Kidney (tissue), 14 donors: Measurements from ENCODE around the gene RAB11FIP3. TPM values are rescaled to one million over a fixed set of nuclear protein-coding genes. Genes with fewer than 3 reads are reported as not detected.
A peak's percentile ranks its signal among the peaks of the same experiment; 100 is the strongest.

Experiments used
- DNase-seq, 5 donors: peaks; one replicate each; pipeline ENCODE4 v3.0.0-alpha.2; 2013 to 2020
- FAIRE-seq: peaks from 2 replicates; lab custom pipeline; 2012; peaks lifted over from hg19 to GRCh38; lab: Jason Lieb, UNC
- H3K27ac ChIP-seq, 2 donors: one replicate each; pipeline ENCODE4 v1.7.0; 2013; ENCODE audit warnings: low read depth in 2 of 2, low read length in 2 of 2, inconsistent platforms in 1 of 2
- H3K27me3 ChIP-seq: one replicate; pipeline ENCODE4 v1.7.1; 2013; ENCODE audit warnings: low read length, inconsistent platforms; ENCODE audit not compliant: control insufficient read depth, insufficient read depth
- H3K36me3 ChIP-seq, 3 donors: one replicate each; pipeline versions ENCODE4 v1.7.0 to v1.7.1; 2013; ENCODE audit warnings: low read length in 3 of 3, control low read depth in 1 of 3, inconsistent platforms in 1 of 3; ENCODE audit not compliant: insufficient read depth in 3 of 3, control insufficient read depth in 2 of 3
- H3K4me1 ChIP-seq, 3 donors: one replicate each; pipeline versions ENCODE4 v1.7.0 to v1.7.1; 2013; ENCODE audit warnings: low read length in 3 of 3, inconsistent platforms in 1 of 3, low read depth in 1 of 3; ENCODE audit not compliant: control insufficient read depth in 2 of 3, insufficient read depth in 2 of 3
- H3K4me3 ChIP-seq, 3 donors: one replicate each; pipeline versions ENCODE4 v1.7.0 to v1.8.1; 2013; ENCODE audit warnings: low read length in 3 of 3, control low read depth in 1 of 3, inconsistent platforms in 1 of 3
- H3K9ac ChIP-seq, 3 donors: one replicate each; pipeline versions ENCODE4 v1.7.0 to v1.7.1; 2013; ENCODE audit warnings: low read length in 3 of 3, control low read depth in 1 of 3, inconsistent platforms in 1 of 3
- H3K9me3 ChIP-seq, 3 donors: one replicate each; pipeline versions ENCODE4 v1.7.0 to v1.7.1; 2013; ENCODE audit warnings: low read length in 3 of 3, control low read depth in 1 of 3, inconsistent platforms in 1 of 3; ENCODE audit not compliant: control insufficient read depth in 2 of 3, insufficient read depth in 1 of 3
- CTCF ChIP-seq: IDR thresholded peaks from 3 replicates; pipeline ENCODE4 v1.5.1; 2012; ENCODE audit warnings: mild to moderate bottlenecking, moderate library complexity, borderline replicate concordance; ENCODE audit not compliant: insufficient read depth; ENCODE audit errors: extremely low read depth
- intact Hi-C: fragments of 100-400 bp; cut with DNase I; formaldehyde crosslinking; loops from one replicate; pipeline ENCODE4 v1.11.1; 2022
- polyA plus RNA-seq: library from polyadenylated mRNA; stranded (reverse); fragments of 350-450 nt; fragmentation: Illumina TruSeq; extraction: RNeasy Lipid Tissue Mini Kit (QIAGEN cat#74804); gene quantifications from one replicate; pipeline ENCODE4 v1.2.3, GENCODE V29; 2014; ENCODE audit warnings: low read depth, low replicate concordance; ENCODE audit not compliant: insufficient read depth
- total RNA-seq: library from RNA; stranded (reverse); fragmentation: NEBNext Ultra II Directional; extraction: Animal tissue kit (Norgen Biotek cat#: 25700); gene quantifications from one replicate; pipeline ENCODE4 v1.2.1, GENCODE V29; 2021
- donor health status: control.
- donor health status: control.
- donor health status: control.
- donor health status: control.
- donor health status: control.
- donor health status: DM: yes; HTN: yes; CAD: no.
- donor health status: Normal renal cell carcinoma (clear cell type).

Gene RAB11FIP3
- total and polyA plus RNA-seq, 2 donors from 2014 or later: 84.9 to 162 TPM

GRCh38 chr16:424033-424622 lies 1.3 kb upstream of the RAB11FIP3 start:
- FAIRE-seq (no peak), DNase-seq (no peak)
- peak overlapping the region in 1 of 2 donors; percentile 95 for H3K27ac ChIP-seq
- no peak for TF ChIP-seq CTCF
- peak overlapping the region in 2 of 3 donors; percentile 76 for H3K4me3 ChIP-seq
- no peaks in the 10 kb centered on the region for H3K36me3 ChIP-seq
- H3K9me3 ChIP-seq: no peaks in the 10 kb centered on the region
- peaks cover 0 to 17% (median 15%) of the 10 kb centered on the region in 3 donors for H3K4me1 ChIP-seq
- peak overlapping the region in 1 of 3 donors; percentile 86 for H3K9ac ChIP-seq
- intact Hi-C loops: no loop called here
- no peaks in the 10 kb centered on the region for H3K27me3 ChIP-seq

GRCh38 chr16:424623-425081 lies 797 bp upstream of the RAB11FIP3 start:
- Histone ChIP-seq H3K4me3 (peak overlapping the region in 2 of 3 donors; percentile 76), H3K9ac (peak overlapping the region in 2 of 3 donors; percentile 86 to 92), H3K9me3 (no peaks in the 10 kb centered on the region), H3K36me3 (no peaks in the 10 kb centered on the region), H3K27ac (peak overlapping the region; percentile 89 to 95), H3K27me3 (no peaks in the 10 kb centered on the region), H3K4me1 (peaks cover 0 to 17% (median 15%) of the 10 kb centered on the region in 3 donors)
- peak in 3 of 5 donors; percentile 48 to 85 (median 72) for DNase-seq
- FAIRE-seq: no peak
- intact Hi-C loops: no loop called here
- TF ChIP-seq CTCF: no peak

- peaks cover 0 to 17% (median 15%) of the 10 kb centered on the region in 3 donors for H3K4me1 ChIP-seq
- DNase-seq: no peak
- no peak for FAIRE-seq
- peak overlapping the region; percentile 89 to 95 for H3K27ac ChIP-seq
- no peak overlapping the region for H3K4me3 ChIP-seq
- H3K36me3 ChIP-seq: no peaks in the 10 kb centered on the region
- H3K9me3 ChIP-seq: no peaks in the 10 kb centered on the region
- H3K9ac ChIP-seq: no peak overlapping the region
- H3K27me3 ChIP-seq: no peaks in the 10 kb centered on the region
- intact Hi-C loops: no loop called here
- TF ChIP-seq CTCF: no peak
Measured at GRCh38 chr16:425740-426114, 278 bp downstream of the RAB11FIP3 start.
